Ishikawa (cell line): ENCODE results near the gene SF3A1.

ENCODE experiments used
- CEBPB ChIP-seq: IDR thresholded peaks from 2 replicates; pipeline ENCODE4 v1.6.1; 2012
- CREB1 ChIP-seq: IDR thresholded peaks from 2 replicates; pipeline ENCODE4 v1.6.1; 2012; ENCODE audit warnings: low read depth
- EGR1 ChIP-seq: IDR thresholded peaks from 2 replicates; pipeline ENCODE4 v1.6.1; 2012
- EP300 ChIP-seq: IDR thresholded peaks from 2 replicates; pipeline ENCODE4 v1.6.1; 2012; ENCODE audit warnings: borderline replicate concordance
- FOXM1 ChIP-seq: IDR thresholded peaks from 2 replicates; pipeline ENCODE4 v1.6.1; 2012; ENCODE audit warnings: low read depth, borderline replicate concordance
- MAX ChIP-seq: IDR thresholded peaks from 2 replicates; pipeline ENCODE4 v1.6.1; 2012
- NFIC ChIP-seq: IDR thresholded peaks from 2 replicates; pipeline ENCODE4 v1.6.1; 2012
- RAD21 ChIP-seq: IDR thresholded peaks from 2 replicates; pipeline ENCODE4 v1.6.1; 2012; ENCODE audit warnings: low read depth
- REST ChIP-seq: IDR thresholded peaks from 2 replicates; pipeline ENCODE4 v1.6.1; 2012; ENCODE audit warnings: low read depth, mild to moderate bottlenecking
- TAF1 ChIP-seq: IDR thresholded peaks from 2 replicates; pipeline ENCODE4 v1.6.1; 2012; ENCODE audit warnings: low read depth, mild to moderate bottlenecking
- TCF12 ChIP-seq: IDR thresholded peaks from 2 replicates; pipeline ENCODE4 v1.6.1; 2012; ENCODE audit warnings: low read depth
- TEAD4 ChIP-seq: IDR thresholded peaks from 2 replicates; pipeline ENCODE4 v1.6.1; 2012
- USF1 ChIP-seq: IDR thresholded peaks from 2 replicates; pipeline ENCODE4 v1.6.1; 2012
- YY1 ChIP-seq: IDR thresholded peaks from 2 replicates; pipeline ENCODE4 v1.6.1; 2012; ENCODE audit warnings: low read depth
- ZBTB7A ChIP-seq: IDR thresholded peaks from 2 replicates; pipeline ENCODE4 v1.6.1; 2012; ENCODE audit warnings: low read depth

SF3A1 gene

GRCh38 chr22:30282616-30283046 is 74.1 kb downstream of the SF3A1 start:
- TF ChIP-seq MAX (no peak), CEBPB (no peak), USF1 (no peak), TAF1 (no peak), REST (no peak), EGR1 (no peak), TCF12 (no peak), FOXM1 (no peak), RAD21 (no peak), CREB1 (no peak), NFIC (no peak), EP300 (no peak), TEAD4 (no peak), ZBTB7A (no peak), YY1 (no peak)
